Mesodermal cell (in vitro differentiated cells): ENCODE data around the gene PAFAH2.
"Not testable (repeated sequence)": the region's sequence is repeated elsewhere in the genome, so short reads cannot be mapped to it uniquely, and the experiment has no call there.

Experiments used
- H3K27ac ChIP-seq: 2 replicates; pipeline ENCODE4 v1.7.0; 2013; ENCODE audit warnings: mild to moderate bottlenecking, low read depth, low read length, moderate library complexity; ENCODE audit not compliant: severe bottlenecking
- H3K36me3 ChIP-seq: 2 replicates; pipeline ENCODE4 v1.7.1; 2013; ENCODE audit warnings: mild to moderate bottlenecking, low read length, moderate library complexity; ENCODE audit not compliant: control insufficient read depth, insufficient read depth
- H3K4me1 ChIP-seq: one replicate; pipeline ENCODE4 v1.7.1; 2013; ENCODE audit warnings: mild to moderate bottlenecking, low read length; ENCODE audit not compliant: insufficient read depth, control insufficient read depth, poor library complexity, severe bottlenecking
- H3K4me3 ChIP-seq: 2 replicates; pipeline ENCODE4 v1.7.0; 2013; ENCODE audit warnings: low read length, control low read depth, mild to moderate bottlenecking; ENCODE audit not compliant: insufficient read depth, poor library complexity, severe bottlenecking; ENCODE audit errors: extremely low read depth
- H3K9me3 ChIP-seq: 2 replicates; pipeline ENCODE4 v1.7.1; 2013; ENCODE audit warnings: mild to moderate bottlenecking, low read length, moderate library complexity; ENCODE audit not compliant: control insufficient read depth
- WGBS, 2 experiments: methylation state at CpG; one replicate each; pipeline ENCODE4 v1.1.5; 2013; ENCODE audit warnings: missing lambda C conversion rate in 2 of 2; ENCODE audit not compliant: insufficient coverage in 2 of 2; 5-methylcytosine and 5-hydroxymethylcytosine counted together

Gene PAFAH2

DNA sequence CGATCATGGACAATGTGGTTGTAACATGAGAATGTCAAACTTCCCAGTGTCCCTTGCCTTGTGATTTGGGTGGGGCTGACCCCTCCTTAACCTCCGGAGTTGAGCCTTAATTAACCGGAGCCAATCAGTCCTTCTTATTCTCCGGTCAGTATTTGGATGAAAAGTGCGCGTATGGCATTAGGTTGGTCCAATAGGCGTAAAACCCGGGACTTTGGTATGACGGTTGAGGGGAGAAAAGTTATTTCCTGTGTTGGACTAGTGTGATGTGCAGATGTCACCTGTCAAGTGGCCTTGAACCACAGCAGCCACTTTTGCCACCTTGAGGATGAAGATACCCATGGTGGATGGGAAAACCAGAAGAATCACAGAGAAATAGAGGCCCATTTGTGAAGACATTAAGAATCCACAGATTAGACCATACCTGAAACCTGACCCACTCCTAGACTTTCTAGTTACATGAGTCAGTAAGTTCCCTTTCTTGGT lies 5.1 kb downstream of the PAFAH2 start:
- Histone ChIP-seq H3K36me3 (peaks cover 17% of the 10 kb centered on the region), H3K9me3 (no peaks in the 10 kb centered on the region), H3K4me1 (peaks cover 37% of the 10 kb centered on the region), H3K27ac (no peak overlapping the region), H3K4me3 (no peak overlapping the region)
- WGBS, 2 experiments: 91 to 96% methylated on average over 9 of the region's 9 CpGs

GRCh38 chr1:25991937-25992688 lies 5.8 kb downstream of the PAFAH2 start:
- Histone ChIP-seq H3K4me1 (peaks cover 34% of the 10 kb centered on the region), H3K36me3 (peaks cover 17% of the 10 kb centered on the region), H3K4me3 (no peak overlapping the region), H3K27ac (no peak overlapping the region), H3K9me3 (no peaks in the 10 kb centered on the region)
- 90% methylated on average over 1 to 2 of the region's 5 CpGs for WGBS, 2 experiments

- H3K4me1 ChIP-seq: peaks cover 31% of the 10 kb centered on the region
- H3K27ac ChIP-seq: no peak overlapping the region
- H3K36me3 ChIP-seq: peaks cover 19% of the 10 kb centered on the region
- 79 to 82% methylated on average over 8 to 11 of the region's 15 CpGs for WGBS, 2 experiments
- no peak overlapping the region for H3K4me3 ChIP-seq
- H3K9me3 ChIP-seq: no peaks in the 10 kb centered on the region
Measured at GRCh38 chr1:25990702-25991395, 7.0 kb downstream of the PAFAH2 start.

- Histone ChIP-seq H3K4me1 (peaks cover 31% of the 10 kb centered on the region), H3K4me3 (no peak overlapping the region), H3K27ac (no peak overlapping the region), H3K9me3 (no peaks in the 10 kb centered on the region), H3K36me3 (peaks cover 25% of the 10 kb centered on the region)
- 89 to 100% methylated on average over 3 of the region's 6 CpGs for WGBS, 2 experiments
Measured at GRCh38 chr1:25990251-25990650, 7.6 kb downstream of the PAFAH2 start.

DNA sequence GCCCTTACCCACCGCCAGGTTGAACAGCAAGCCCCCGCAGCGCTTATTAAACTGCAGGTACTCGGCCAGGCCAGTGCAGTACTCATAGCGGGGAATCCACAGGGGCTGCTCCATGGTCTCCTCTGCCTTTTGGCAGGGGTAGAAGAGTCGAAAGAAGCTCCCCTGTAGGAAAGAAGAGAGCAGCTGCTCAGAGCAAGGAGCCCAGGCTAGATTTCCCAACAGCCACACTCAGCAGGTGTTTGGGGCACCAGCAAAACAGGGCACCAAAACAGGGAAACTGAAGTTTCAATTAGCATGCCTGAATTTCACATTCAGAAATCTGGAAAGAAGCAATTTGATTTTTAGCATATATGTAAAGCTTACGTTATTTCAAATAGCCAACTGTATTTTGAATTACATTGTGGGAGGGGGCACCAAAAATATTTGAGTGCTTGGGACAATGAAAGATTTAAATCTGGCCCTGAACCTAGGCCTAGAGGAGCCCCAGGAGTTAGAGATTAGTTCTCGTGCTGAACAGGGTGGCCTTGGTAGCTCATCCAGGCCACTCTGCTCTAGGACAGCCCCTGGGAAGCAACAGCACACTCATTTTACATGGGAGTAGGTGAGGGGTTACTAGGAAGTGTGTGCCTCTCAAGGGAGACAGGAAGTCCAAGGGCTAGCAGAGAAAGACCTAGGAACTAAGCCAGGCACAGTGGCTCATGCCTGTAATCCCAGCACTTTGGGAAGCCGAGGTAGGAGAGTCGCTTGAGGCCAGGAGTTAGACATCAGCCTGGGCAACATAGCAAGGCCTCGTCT lies 8.2 kb downstream of the PAFAH2 start:
- H3K27ac ChIP-seq: no peak overlapping the region
- no peak overlapping the region for H3K4me3 ChIP-seq
- H3K36me3 ChIP-seq: peaks cover 28% of the 10 kb centered on the region
- peaks cover 31% of the 10 kb centered on the region for H3K4me1 ChIP-seq
- WGBS, 2 experiments: 91 to 94% methylated on average over 7 to 8 of the region's 11 CpGs
- no peaks in the 10 kb centered on the region for H3K9me3 ChIP-seq

DNA sequence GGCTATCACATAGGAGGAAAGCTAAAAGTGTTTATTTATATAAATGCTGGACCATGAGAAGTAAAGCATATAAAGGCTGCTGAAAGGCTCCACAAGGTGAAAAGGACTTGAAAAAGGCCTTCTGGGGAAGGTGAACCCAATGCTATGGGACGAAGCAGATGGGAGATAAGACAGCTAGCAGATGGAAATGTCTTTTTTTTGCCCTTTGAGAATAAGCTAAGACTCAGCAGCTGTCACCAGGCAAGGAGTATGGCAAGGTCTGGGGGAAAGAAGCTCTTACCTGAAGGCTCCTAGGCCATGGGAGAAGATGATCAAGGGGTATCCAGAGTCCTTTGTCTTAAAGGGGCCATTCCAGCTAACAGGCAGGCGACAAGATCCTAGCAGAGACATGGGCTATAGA lies 9.9 kb downstream of the PAFAH2 start:
- 94 to 100% methylated on average over 1 to 2 of the region's 2 CpGs for WGBS, 2 experiments
- Histone ChIP-seq H3K4me3 (no peak overlapping the region), H3K36me3 (peaks cover 42% of the 10 kb centered on the region), H3K9me3 (no peaks in the 10 kb centered on the region), H3K27ac (no peak overlapping the region), H3K4me1 (peaks cover 22% of the 10 kb centered on the region)

DNA sequence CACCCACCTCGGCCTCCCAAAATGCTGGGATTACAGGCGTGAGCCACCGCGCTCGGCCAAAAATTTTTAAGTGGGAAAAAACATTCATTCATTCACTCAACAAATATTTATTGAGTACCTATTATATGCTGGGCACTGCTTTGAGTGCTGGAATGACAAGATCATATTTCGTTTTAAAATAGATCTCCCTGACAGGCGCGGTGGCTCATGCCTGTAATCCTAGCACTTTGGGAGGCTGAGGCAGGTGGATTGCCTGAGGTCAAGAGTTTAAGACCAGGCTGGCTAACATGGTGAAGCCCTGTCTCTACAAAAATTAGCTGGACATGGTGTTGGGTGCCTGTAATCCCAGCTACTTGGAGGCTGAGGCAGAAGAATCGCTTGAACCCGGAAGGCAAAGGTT lies 11.1 kb downstream of the PAFAH2 start:
- Histone ChIP-seq H3K4me1 (peaks cover 12% of the 10 kb centered on the region), H3K36me3 (peaks cover 54% of the 10 kb centered on the region)
- H3K27ac ChIP-seq, H3K9me3 ChIP-seq, H3K4me3 ChIP-seq: not testable (repeated sequence)
- WGBS, 2 experiments: 100% methylated on average over 5 to 7 of the region's 10 CpGs

DNA sequence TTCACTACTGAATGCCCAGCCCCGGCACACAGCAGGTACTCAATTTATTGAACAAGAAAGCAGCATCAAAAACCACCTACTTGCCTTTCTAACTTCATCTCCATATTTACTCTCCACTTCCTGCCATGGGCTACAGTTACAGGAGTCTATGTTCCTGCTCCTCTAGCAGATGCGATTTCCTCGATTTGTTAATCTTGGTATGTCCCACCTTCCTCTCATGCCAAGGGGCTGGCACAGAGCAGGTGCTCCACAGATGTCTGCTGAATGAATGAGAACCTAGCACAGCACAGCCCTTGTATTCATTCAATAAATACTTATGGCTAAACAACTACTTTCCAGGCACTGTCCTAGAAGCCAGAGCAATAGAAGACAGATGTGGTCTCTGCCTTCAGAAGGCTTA lies 12.2 kb downstream of the PAFAH2 start:
- H3K27ac ChIP-seq: no peak overlapping the region
- WGBS, 2 experiments: 89 to 100% methylated on average over 3 of the region's 3 CpGs
- H3K36me3 ChIP-seq: peaks cover 64% of the 10 kb centered on the region
- peaks cover 8% of the 10 kb centered on the region for H3K4me1 ChIP-seq
- no peaks in the 10 kb centered on the region for H3K9me3 ChIP-seq
- no peak overlapping the region for H3K4me3 ChIP-seq

DNA sequence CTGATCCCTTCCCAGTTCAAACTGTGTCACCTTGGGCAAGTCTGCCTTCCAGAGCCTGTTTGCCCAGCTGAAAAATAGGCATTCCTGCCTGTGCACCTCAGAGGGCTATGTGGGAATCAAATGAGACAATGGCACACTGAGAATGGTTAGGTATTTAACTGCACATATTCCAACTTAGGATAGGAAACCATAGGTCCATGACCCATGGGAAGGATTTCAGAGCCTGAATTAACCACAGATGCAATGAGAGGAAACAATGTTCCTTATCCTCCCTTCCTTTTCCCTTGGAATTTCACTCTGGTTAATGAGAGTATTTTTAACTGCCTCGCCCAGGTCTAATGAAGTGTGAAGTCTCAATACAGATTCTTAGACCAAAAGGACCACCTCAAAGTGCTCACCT lies 12.7 kb downstream of the PAFAH2 start:
- WGBS, 2 experiments: no CpG with 5 or more reads among the region's 1 CpG

DNA sequence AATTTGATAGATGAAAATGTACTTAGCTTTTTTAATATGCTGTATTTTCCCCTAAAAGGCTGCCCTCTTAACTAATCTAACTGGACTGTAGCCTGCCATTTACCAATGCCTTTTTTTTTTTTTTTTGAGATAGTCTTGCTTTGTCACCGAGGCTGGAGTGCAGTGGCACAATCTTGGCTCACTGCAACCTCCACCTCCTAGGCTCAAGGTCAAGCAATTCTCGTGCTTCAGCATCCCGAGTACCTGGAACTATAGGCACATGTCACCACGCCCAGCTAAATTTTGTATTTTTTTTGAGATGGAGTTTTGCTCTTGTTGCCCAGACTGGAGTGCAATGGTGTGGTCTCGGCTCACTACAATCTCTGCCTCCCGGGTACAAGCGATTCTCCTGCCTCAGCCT lies 18.7 kb downstream of the PAFAH2 start:
- Histone ChIP-seq H3K27ac (no peak overlapping the region), H3K4me3 (no peak overlapping the region), H3K9me3 (no peaks in the 10 kb centered on the region), H3K4me1 (no peaks in the 10 kb centered on the region), H3K36me3 (peaks cover 82% of the 10 kb centered on the region)
- WGBS, 2 experiments: 89 to 100% methylated on average over 3 to 5 of the region's 7 CpGs

More for the DNA sequence above, 12.7 kb downstream of the PAFAH2 start:
- Histone ChIP-seq H3K36me3 (peaks cover 61% of the 10 kb centered on the region), H3K4me3 (no peak overlapping the region), H3K4me1 (peaks cover 3% of the 10 kb centered on the region), H3K27ac (no peak overlapping the region), H3K9me3 (no peaks in the 10 kb centered on the region)
